ENCODE results near the gene ADGRV1.
"Not testable (repeated sequence)": the region's sequence is repeated elsewhere in the genome, so short reads cannot be mapped to it uniquely, and the experiment has no call there.

The ADGRV1 gene

GRCh38 chr5:90549729-90550275 lies 8.8 kb upstream of the ADGRV1 start:
- DNase-seq (ENCODE audit: low read depth): no peak

GRCh38 chr5:90550963-90551362 lies 7.6 kb upstream of the ADGRV1 start:
- no peak for DNase-seq (ENCODE audit: low read depth)

- no peak for DNase-seq (ENCODE audit: low read depth)
Measured at GRCh38 chr5:90551376-90551775, 7.2 kb upstream of the ADGRV1 start.

GRCh38 chr5:90553711-90554110 lies 4.9 kb upstream of the ADGRV1 start:
- DNase-seq (ENCODE audit: low read depth): no peak

GRCh38 chr5:90554358-90555006 lies 4.1 kb upstream of the ADGRV1 start:
- no peak for DNase-seq (ENCODE audit: low read depth)

GRCh38 chr5:90555666-90556065 lies 2.9 kb upstream of the ADGRV1 start:
- no peak for DNase-seq (ENCODE audit: low read depth)

- DNase-seq (ENCODE audit: low read depth): no peak
Measured at GRCh38 chr5:90557391-90557790, 1.2 kb upstream of the ADGRV1 start.

GRCh38 chr5:90557871-90558270 lies 726 bp upstream of the ADGRV1 start:
- no peak for DNase-seq (ENCODE audit: low read depth)

- DNase-seq (ENCODE audit: low read depth): no peak
Measured at GRCh38 chr5:90560771-90561170, 2.2 kb downstream of the ADGRV1 start.

GRCh38 chr5:90561766-90562165 lies 3.2 kb downstream of the ADGRV1 start:
- no peak for DNase-seq (ENCODE audit: low read depth)

GRCh38 chr5:90562341-90562740 lies 3.7 kb downstream of the ADGRV1 start:
- no peak for DNase-seq (ENCODE audit: low read depth)

- no peak for DNase-seq (ENCODE audit: low read depth)
Measured at GRCh38 chr5:90563108-90563507, 4.5 kb downstream of the ADGRV1 start.

GRCh38 chr5:90565491-90565890 lies 6.9 kb downstream of the ADGRV1 start:
- no peak for DNase-seq (ENCODE audit: low read depth)

GRCh38 chr5:90569084-90569483 lies 10.5 kb downstream of the ADGRV1 start:
- no peak for DNase-seq (ENCODE audit: low read depth)

- DNase-seq (ENCODE audit: low read depth): no peak
Measured at GRCh38 chr5:90570034-90570433, 11.4 kb downstream of the ADGRV1 start.

GRCh38 chr5:90571147-90571773 lies 12.7 kb downstream of the ADGRV1 start:
- DNase-seq (ENCODE audit: low read depth): no peak

GRCh38 chr5:90575712-90576111 lies 17.1 kb downstream of the ADGRV1 start:
- no peak for DNase-seq (ENCODE audit: low read depth)

GRCh38 chr5:90576566-90576965 lies 18.0 kb downstream of the ADGRV1 start:
- not testable (repeated sequence) for DNase-seq (ENCODE audit: low read depth)

- not testable (repeated sequence) for DNase-seq (ENCODE audit: low read depth)
Measured at GRCh38 chr5:90579905-90580304, 21.3 kb downstream of the ADGRV1 start.

GRCh38 chr5:90581956-90582355 lies 23.4 kb downstream of the ADGRV1 start:
- no peak for DNase-seq (ENCODE audit: low read depth)

GRCh38 chr5:90585337-90585986 lies 26.9 kb downstream of the ADGRV1 start:
- DNase-seq (ENCODE audit: low read depth): no peak

- no peak for DNase-seq (ENCODE audit: low read depth)
Measured at GRCh38 chr5:90586469-90586868, 27.9 kb downstream of the ADGRV1 start.

- DNase-seq (ENCODE audit: low read depth): no peak
Measured at GRCh38 chr5:90590170-90590569, 31.6 kb downstream of the ADGRV1 start.

All from HS-5 (cell line).